HUES48 (cell line): ENCODE measurements around the gene HOXA13.

Experiments
- H3K27ac ChIP-seq: one replicate; pipeline ENCODE4 v1.7.0; 2013; ENCODE audit warnings: low read depth, low read length, inconsistent platforms
- H3K27me3 ChIP-seq: 2 replicates; pipeline ENCODE4 v1.6.1; 2013; ENCODE audit warnings: mild to moderate bottlenecking, low read length; ENCODE audit not compliant: control insufficient read depth, insufficient read depth
- H3K36me3 ChIP-seq: 2 replicates; pipeline ENCODE4 v1.6.1; 2013; ENCODE audit warnings: low read length; ENCODE audit not compliant: control insufficient read depth, insufficient read depth
- H3K4me1 ChIP-seq: 2 replicates; pipeline ENCODE4 v1.6.1; 2013; ENCODE audit warnings: mild to moderate bottlenecking, low read length; ENCODE audit not compliant: control insufficient read depth, insufficient read depth
- H3K4me3 ChIP-seq: 2 replicates; pipeline ENCODE4 v1.5.1; 2013; ENCODE audit warnings: mild to moderate bottlenecking, low read depth, low read length
- H3K9ac ChIP-seq: 2 replicates; pipeline ENCODE4 v1.6.1; 2013; ENCODE audit warnings: mild to moderate bottlenecking, low read depth, low read length, moderate library complexity
- H3K9me3 ChIP-seq: 2 replicates; pipeline ENCODE4 v1.6.1; 2013; ENCODE audit warnings: low read length; ENCODE audit not compliant: control insufficient read depth, insufficient read depth

HOXA13 gene

DNA sequence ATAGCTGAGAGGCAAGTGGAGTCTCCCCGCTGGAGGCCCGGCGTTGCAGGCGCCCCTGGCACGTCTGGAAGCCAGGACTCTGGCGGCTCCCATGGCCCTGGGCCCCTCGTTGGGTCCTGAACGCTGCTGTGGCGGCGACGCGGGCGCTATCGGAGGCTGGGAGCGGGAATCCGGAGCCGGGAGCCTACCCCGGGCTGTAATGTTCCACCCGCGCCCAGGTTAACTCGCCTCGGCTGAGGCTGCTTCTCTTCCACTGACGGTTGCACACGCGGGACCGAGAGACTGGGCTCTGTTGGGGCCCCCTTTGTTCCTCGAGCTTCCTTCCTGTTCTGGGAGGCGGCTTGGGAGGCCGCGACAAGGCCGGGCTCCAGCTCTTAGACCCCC lies 55.1 kb downstream of the HOXA13 start:
- Histone ChIP-seq H3K4me3 (no peak overlapping the region), H3K27me3 (peaks cover 100% of the 10 kb centered on the region), H3K9ac (no peak overlapping the region), H3K9me3 (no peaks in the 10 kb centered on the region), H3K27ac (no peak overlapping the region), H3K36me3 (no peaks in the 10 kb centered on the region), H3K4me1 (peaks cover 4% of the 10 kb centered on the region; the same call in 1 of the 2 replicates)
